Trophoblast cell (in vitro differentiated cells and primary cell): ENCODE measurements around the gene LAMA5.
A peak's percentile ranks its signal among the peaks of the same experiment; 100 is the strongest.

Source experiments
- DNase-seq, 2 donors: peaks; one replicate each; pipeline ENCODE4 v3.0.0-alpha.2; 2016
- H2AFZ ChIP-seq: 2 replicates; pipeline ENCODE4 v1.6.1; 2013; ENCODE audit warnings: low read length, moderate library complexity, mild to moderate bottlenecking; ENCODE audit not compliant: insufficient read depth, poor library complexity
- H2AK5ac ChIP-seq: 2 replicates; pipeline ENCODE4 v1.6.1; 2013; ENCODE audit warnings: mild to moderate bottlenecking, low read length
- H2BK120ac ChIP-seq: 2 replicates; pipeline ENCODE4 v1.6.1; 2013; ENCODE audit warnings: low read length, mild to moderate bottlenecking, moderate library complexity; ENCODE audit not compliant: insufficient read depth, poor library complexity
- H2BK12ac ChIP-seq: 2 replicates; pipeline ENCODE4 v1.6.1; 2013; ENCODE audit warnings: mild to moderate bottlenecking, low read length, moderate library complexity
- H2BK5ac ChIP-seq: 2 replicates; pipeline ENCODE4 v1.6.1; 2013; ENCODE audit warnings: low read length, low read depth, moderate library complexity, mild to moderate bottlenecking; ENCODE audit not compliant: poor library complexity
- H3K14ac ChIP-seq: 2 replicates; pipeline ENCODE4 v1.6.1; 2013; ENCODE audit warnings: mild to moderate bottlenecking, low read length
- H3K18ac ChIP-seq: 2 replicates; pipeline ENCODE4 v1.6.1; 2013; ENCODE audit warnings: mild to moderate bottlenecking, low read length
- H3K23ac ChIP-seq: 2 replicates; pipeline ENCODE4 v1.6.1; 2013; ENCODE audit warnings: low read length
- H3K27ac ChIP-seq: 2 replicates; pipeline ENCODE4 v1.5.1; 2013; ENCODE audit warnings: low read depth, mild to moderate bottlenecking, inconsistent platforms, low read length, moderate library complexity
- H3K27me3 ChIP-seq: 2 replicates; pipeline ENCODE4 v1.6.1; 2013; ENCODE audit warnings: inconsistent platforms, mild to moderate bottlenecking, low read length, moderate library complexity; ENCODE audit not compliant: insufficient read depth
- H3K36me3 ChIP-seq, 2 experiments: 1 replicate in 1 of 2; 2 replicates in 1 of 2; pipeline ENCODE4 v1.6.1; 2013; ENCODE audit warnings: low read length in 2 of 2, mild to moderate bottlenecking in 2 of 2, moderate library complexity in 1 of 2; ENCODE audit not compliant: insufficient read depth in 2 of 2, control insufficient read depth in 1 of 2
- H3K4ac ChIP-seq: 2 replicates; pipeline ENCODE4 v1.6.1; 2013; ENCODE audit warnings: low read depth, mild to moderate bottlenecking, low read length, moderate library complexity
- H3K4me1 ChIP-seq, 2 experiments: 1 replicate in 1 of 2; 2 replicates in 1 of 2; pipeline ENCODE4 v1.6.1; 2013; ENCODE audit warnings: low read length in 2 of 2, mild to moderate bottlenecking in 2 of 2, moderate library complexity in 1 of 2; ENCODE audit not compliant: insufficient read depth in 2 of 2, control insufficient read depth in 1 of 2
- H3K4me2 ChIP-seq: 2 replicates; pipeline ENCODE4 v1.6.1; 2013; ENCODE audit warnings: inconsistent platforms, mild to moderate bottlenecking, low read length, moderate library complexity
- H3K4me3 ChIP-seq: 2 replicates; pipeline ENCODE4 v1.5.1; 2013; ENCODE audit warnings: mild to moderate bottlenecking, low read depth, low read length, inconsistent platforms
- H3K79me1 ChIP-seq: one replicate; pipeline ENCODE4 v1.6.1; 2013; ENCODE audit warnings: low read length
- H3K79me2 ChIP-seq: 2 replicates; pipeline ENCODE4 v1.6.1; 2013; ENCODE audit warnings: low read length, mild to moderate bottlenecking; ENCODE audit not compliant: control insufficient read depth, insufficient read depth, poor library complexity
- H3K9ac ChIP-seq: 2 replicates; pipeline ENCODE4 v1.6.1; 2013; ENCODE audit warnings: mild to moderate bottlenecking, low read length
- H3K9me3 ChIP-seq: 2 replicates; pipeline ENCODE4 v1.6.1; 2013; ENCODE audit warnings: low read depth, mild to moderate bottlenecking, control low read depth, inconsistent platforms, low read length; ENCODE audit not compliant: insufficient read depth
- H4K12ac ChIP-seq: 2 replicates; pipeline ENCODE4 v1.6.1; 2013; ENCODE audit warnings: low read depth, mild to moderate bottlenecking, low read length, moderate library complexity
- H4K8ac ChIP-seq: 2 replicates; pipeline ENCODE4 v1.6.1; 2013; ENCODE audit warnings: low read depth, mild to moderate bottlenecking, low read length, moderate library complexity
- H4K91ac ChIP-seq: one replicate; pipeline ENCODE4 v1.6.1; 2013; ENCODE audit warnings: low read depth, mild to moderate bottlenecking, low read length, moderate library complexity
- WGBS: extraction: QIAGEN DNeasy Blood & Tissue Kit; methylation state at CpG from one replicate; pipeline ENCODE4 v1.1.7; 2013; ENCODE audit warnings: missing lambda C conversion rate; ENCODE audit not compliant: insufficient read length, insufficient coverage; ENCODE audit errors: extremely low coverage; 5-methylcytosine and 5-hydroxymethylcytosine counted together

Gene LAMA5

GRCh38 chr20:62286493-62287064, 80.5 kb downstream of the LAMA5 start:
- Histone ChIP-seq H3K18ac (peak overlapping the region; percentile 38), H3K4me3 (peak overlapping the region; percentile 11), H3K14ac (peak overlapping the region; percentile 51), H3K36me3 (peaks cover 46 to 51% of the 10 kb centered on the region in 2 experiments), H4K91ac (peak overlapping the region; percentile 45), H3K79me1 (no peaks in the 10 kb centered on the region), H3K27ac (peak overlapping the region; percentile 40), H2BK120ac (no peak overlapping the region), H4K8ac (no peak overlapping the region), H3K27me3 (no peaks in the 10 kb centered on the region), H4K12ac (no peak overlapping the region), H3K4ac (no peak overlapping the region), H3K9ac (no peak overlapping the region), H3K23ac (no peak overlapping the region), H3K4me2 (no peak overlapping the region), H3K9me3 (no peaks in the 10 kb centered on the region), H2AFZ (no peak overlapping the region), H3K79me2 (no peaks in the 10 kb centered on the region), H2BK5ac (no peak overlapping the region), H2AK5ac (no peak overlapping the region), H3K4me1 (peaks cover 15 to 27% of the 10 kb centered on the region in 2 experiments), H2BK12ac (no peak overlapping the region)
- no CpG with 5 or more reads among the region's 25 CpGs for WGBS
- DNase-seq = no peak

- no peak overlapping the region for H4K8ac ChIP-seq
- H4K91ac ChIP-seq = no peak overlapping the region
- no peak overlapping the region for H3K18ac ChIP-seq
- no CpG with 5 or more reads among the region's 23 CpGs for whole genome bisulfite sequencing
- no peak overlapping the region for H4K12ac ChIP-seq
- H3K4me3 ChIP-seq = no peak overlapping the region
- peak overlapping the region; percentile 26 for H3K27ac ChIP-seq
- H3K23ac ChIP-seq = no peak overlapping the region
- no peak overlapping the region for H2BK120ac ChIP-seq
- H3K14ac ChIP-seq = no peak overlapping the region
- no peak overlapping the region for H3K4ac ChIP-seq
- no peak overlapping the region for H2AFZ ChIP-seq
- H3K27me3 ChIP-seq = no peaks in the 10 kb centered on the region
- no peak overlapping the region for H2BK12ac ChIP-seq
- no peaks in the 10 kb centered on the region for H3K79me1 ChIP-seq
- H3K36me3 ChIP-seq = peaks cover 47 to 53% of the 10 kb centered on the region in 2 experiments
- H3K9me3 ChIP-seq = peaks cover 3% of the 10 kb centered on the region
- H2AK5ac ChIP-seq = no peak overlapping the region
- DNase-seq = no peak
- no peaks in the 10 kb centered on the region for H3K79me2 ChIP-seq
- H3K9ac ChIP-seq = no peak overlapping the region
- peaks cover 15 to 27% of the 10 kb centered on the region in 2 experiments for H3K4me1 ChIP-seq
- no peak overlapping the region for H3K4me2 ChIP-seq
- no peak overlapping the region for H2BK5ac ChIP-seq
Measured at GRCh38 chr20:62285722-62286121, 81.4 kb downstream of the LAMA5 start.

DNA sequence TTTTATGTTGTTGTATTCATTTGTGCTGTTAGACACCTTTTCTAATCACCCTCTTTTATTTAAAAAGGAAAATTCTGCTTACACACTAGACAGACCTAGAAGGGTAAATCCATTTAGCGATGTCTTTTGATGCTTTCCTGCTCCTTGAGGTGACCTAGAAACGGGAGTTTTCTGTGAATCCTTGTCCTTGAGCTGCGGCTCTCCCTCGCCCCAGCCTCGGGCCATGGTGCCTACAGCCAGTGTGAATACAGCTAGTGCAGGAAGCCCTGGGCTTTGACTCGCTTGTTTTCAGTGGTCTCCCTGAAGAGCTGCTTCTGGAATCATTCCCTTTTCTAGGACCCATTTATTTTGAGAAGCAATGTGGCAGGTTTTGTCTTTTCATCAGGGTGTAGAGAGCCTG, 82.0 kb downstream of the LAMA5 start:
- H3K36me3 ChIP-seq = peaks cover 52 to 58% of the 10 kb centered on the region in 2 experiments
- H3K18ac ChIP-seq = no peak overlapping the region
- no peak overlapping the region for H3K23ac ChIP-seq
- no peak overlapping the region for H3K4me3 ChIP-seq
- no peak for DNase-seq
- H3K4me1 ChIP-seq = peaks cover 15 to 27% of the 10 kb centered on the region in 2 experiments
- H3K9ac ChIP-seq = no peak overlapping the region
- no peak overlapping the region for H2BK12ac ChIP-seq
- H3K14ac ChIP-seq = no peak overlapping the region
- no peak overlapping the region for H2BK5ac ChIP-seq
- H3K79me1 ChIP-seq = no peaks in the 10 kb centered on the region
- no peak overlapping the region for H4K91ac ChIP-seq
- no peaks in the 10 kb centered on the region for H3K79me2 ChIP-seq
- H4K8ac ChIP-seq = no peak overlapping the region
- H3K27me3 ChIP-seq = no peaks in the 10 kb centered on the region
- no CpG with 5 or more reads among the region's 6 CpGs for WGBS
- H2BK120ac ChIP-seq = no peak overlapping the region
- no peak overlapping the region for H2AFZ ChIP-seq
- no peak overlapping the region for H3K4ac ChIP-seq
- H2AK5ac ChIP-seq = no peak overlapping the region
- H3K9me3 ChIP-seq = peaks cover 3% of the 10 kb centered on the region
- no peak overlapping the region for H3K4me2 ChIP-seq
- H4K12ac ChIP-seq = no peak overlapping the region
- H3K27ac ChIP-seq = no peak overlapping the region

GRCh38 chr20:62284448-62284847, 82.7 kb downstream of the LAMA5 start:
- no CpG with 5 or more reads among the region's 6 CpGs for WGBS

More at GRCh38 chr20:62284448-62284847, 82.7 kb downstream of the LAMA5 start:
- Histone ChIP-seq H4K12ac (no peak overlapping the region), H4K8ac (no peak overlapping the region), H3K79me1 (no peaks in the 10 kb centered on the region), H2BK5ac (no peak overlapping the region), H2AFZ (no peak overlapping the region), H3K23ac (no peak overlapping the region), H3K27me3 (no peaks in the 10 kb centered on the region), H3K9me3 (peaks cover 3% of the 10 kb centered on the region), H3K4me2 (no peak overlapping the region), H3K4me1 (peaks cover 15 to 27% of the 10 kb centered on the region in 2 experiments), H3K4ac (no peak overlapping the region), H2AK5ac (no peak overlapping the region), H3K36me3 (peaks cover 53 to 61% of the 10 kb centered on the region in 2 experiments), H4K91ac (no peak overlapping the region), H2BK12ac (no peak overlapping the region), H3K27ac (no peak overlapping the region), H3K9ac (no peak overlapping the region), H2BK120ac (no peak overlapping the region), H3K18ac (no peak overlapping the region), H3K4me3 (no peak overlapping the region), H3K14ac (no peak overlapping the region), H3K79me2 (peaks cover 2% of the 10 kb centered on the region)
- no peak for DNase-seq
